Upper lobe of left lung (tissue), 4 donors: ENCODE measurements around the gene FAM83G.

Source experiments
- CTCF ChIP-seq, 6 experiments: fragments of 450-650 bp in 4 of 6; fragments of 200-600 bp in 2 of 6; sonication (generic) in 2 of 6; IDR thresholded peaks; one replicate each; pipeline ENCODE4 v1.5.1; 2016 to 2019; ENCODE audit warnings: antibody characterized with exemption in 6 of 6
- EP300 ChIP-seq, 4 donors: sonication (generic); formaldehyde crosslinking; IDR thresholded peaks; one replicate each; pipeline ENCODE4 v1.5.1; 2017; ENCODE audit warnings: antibody characterized with exemption in 4 of 4, control low read depth in 2 of 4
- POLR2AphosphoS5 ChIP-seq, 2 donors: sonication (generic); formaldehyde crosslinking; IDR thresholded peaks; one replicate each; pipeline ENCODE4 v1.5.1; 2017; ENCODE audit warnings: antibody characterized with exemption in 2 of 2

- TF ChIP-seq CTCF (IDR thresholded peaks at IDR 0.05) (no peak), EP300 (IDR thresholded peaks at IDR 0.05) (no peak), POLR2AphosphoS5 (IDR thresholded peaks at IDR 0.05) (no peak)
These were observed 15.5 kb upstream of the FAM83G start for GRCh38 chr17:19020016-19020415.
